Measurements from ENCODE around the gene GNAZ.

DNA sequence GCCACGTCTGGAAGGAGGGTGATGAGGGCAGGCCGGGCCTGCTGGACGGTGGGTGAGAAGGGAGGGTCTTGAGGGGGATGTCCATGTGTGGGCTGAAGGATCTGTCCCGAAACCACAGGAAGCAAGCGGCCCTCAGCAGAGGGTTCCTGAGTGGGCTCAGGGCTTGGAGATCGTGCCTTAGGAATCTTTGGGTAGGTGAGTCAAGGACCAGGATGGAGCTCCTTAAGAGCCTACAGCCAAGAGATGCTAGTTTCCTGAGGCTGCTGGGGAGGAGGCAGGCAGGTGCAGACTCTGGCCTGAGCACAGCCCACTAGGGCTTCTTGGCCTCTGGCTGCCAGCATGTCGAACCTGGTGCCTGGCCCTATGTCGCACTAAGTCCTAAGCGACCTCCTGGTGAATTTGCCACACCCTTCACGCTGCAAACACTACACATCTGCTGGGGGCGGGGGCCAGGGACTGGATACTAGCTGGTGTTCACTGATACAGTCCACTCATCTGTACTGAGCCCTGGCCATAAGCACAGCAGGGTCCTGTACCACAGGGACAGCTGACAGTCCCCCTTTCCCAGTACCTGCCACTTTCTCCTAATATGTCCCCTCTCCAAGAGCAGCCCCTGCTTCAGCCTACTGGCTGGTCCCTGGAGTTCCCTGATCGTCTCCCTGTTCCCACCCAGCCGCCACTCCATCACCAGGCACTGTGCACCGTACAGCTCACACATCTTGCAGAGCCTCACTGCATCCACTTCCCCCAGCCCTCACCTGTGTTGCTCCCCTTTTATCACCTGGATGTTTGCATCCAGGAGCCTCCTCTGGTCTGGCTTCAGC is 19.5 kb downstream of the GNAZ start:
- TF ChIP-seq, protein P1, sequence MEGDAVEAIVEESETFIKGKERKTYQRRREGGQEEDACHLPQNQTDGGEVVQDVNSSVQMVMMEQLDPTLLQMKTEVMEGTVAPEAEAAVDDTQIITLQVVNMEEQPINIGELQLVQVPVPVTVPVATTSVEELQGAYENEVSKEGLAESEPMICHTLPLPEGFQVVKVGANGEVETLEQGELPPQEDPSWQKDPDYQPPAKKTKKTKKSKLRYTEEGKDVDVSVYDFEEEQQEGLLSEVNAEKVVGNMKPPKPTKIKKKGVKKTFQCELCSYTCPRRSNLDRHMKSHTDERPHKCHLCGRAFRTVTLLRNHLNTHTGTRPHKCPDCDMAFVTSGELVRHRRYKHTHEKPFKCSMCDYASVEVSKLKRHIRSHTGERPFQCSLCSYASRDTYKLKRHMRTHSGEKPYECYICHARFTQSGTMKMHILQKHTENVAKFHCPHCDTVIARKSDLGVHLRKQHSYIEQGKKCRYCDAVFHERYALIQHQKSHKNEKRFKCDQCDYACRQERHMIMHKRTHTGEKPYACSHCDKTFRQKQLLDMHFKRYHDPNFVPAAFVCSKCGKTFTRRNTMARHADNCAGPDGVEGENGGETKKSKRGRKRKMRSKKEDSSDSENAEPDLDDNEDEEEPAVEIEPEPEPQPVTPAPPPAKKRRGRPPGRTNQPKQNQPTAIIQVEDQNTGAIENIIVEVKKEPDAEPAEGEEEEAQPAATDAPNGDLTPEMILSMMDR (IDR thresholded peaks at IDR 0.05) = no peak
- TF ChIP-seq POLR2A (IDR thresholded peaks at IDR 0.05) = no peak

All from testis (tissue), 2 donors.